ENCODE measurements around the gene PRAMEF11.
"Not testable (repeated sequence)": the region's sequence is repeated elsewhere in the genome, so short reads cannot be mapped to it uniquely, and the experiment has no call there.

DNA sequence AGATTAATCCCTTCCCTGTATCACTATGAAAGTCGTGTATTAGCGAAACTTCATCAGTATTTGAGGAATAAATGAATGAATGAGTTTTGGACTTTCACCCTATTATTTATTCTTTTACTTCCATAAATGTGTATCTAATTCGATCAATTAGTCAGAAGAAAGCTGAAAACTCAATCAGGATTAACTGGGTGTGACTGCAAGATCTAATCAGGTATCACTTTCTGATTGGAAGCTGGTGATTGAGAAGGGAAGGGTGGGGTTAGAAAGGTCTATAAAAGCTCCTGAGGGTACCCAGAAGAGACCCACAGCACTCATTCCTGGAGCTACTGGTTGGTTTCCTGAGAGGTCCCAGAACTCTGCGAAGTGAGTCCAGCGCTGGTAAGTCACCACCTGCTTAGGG, 40.1 kb downstream of the PRAMEF11 start, which contains the start of gene PRAMEF1:
- TF ChIP-seq, protein P1, sequence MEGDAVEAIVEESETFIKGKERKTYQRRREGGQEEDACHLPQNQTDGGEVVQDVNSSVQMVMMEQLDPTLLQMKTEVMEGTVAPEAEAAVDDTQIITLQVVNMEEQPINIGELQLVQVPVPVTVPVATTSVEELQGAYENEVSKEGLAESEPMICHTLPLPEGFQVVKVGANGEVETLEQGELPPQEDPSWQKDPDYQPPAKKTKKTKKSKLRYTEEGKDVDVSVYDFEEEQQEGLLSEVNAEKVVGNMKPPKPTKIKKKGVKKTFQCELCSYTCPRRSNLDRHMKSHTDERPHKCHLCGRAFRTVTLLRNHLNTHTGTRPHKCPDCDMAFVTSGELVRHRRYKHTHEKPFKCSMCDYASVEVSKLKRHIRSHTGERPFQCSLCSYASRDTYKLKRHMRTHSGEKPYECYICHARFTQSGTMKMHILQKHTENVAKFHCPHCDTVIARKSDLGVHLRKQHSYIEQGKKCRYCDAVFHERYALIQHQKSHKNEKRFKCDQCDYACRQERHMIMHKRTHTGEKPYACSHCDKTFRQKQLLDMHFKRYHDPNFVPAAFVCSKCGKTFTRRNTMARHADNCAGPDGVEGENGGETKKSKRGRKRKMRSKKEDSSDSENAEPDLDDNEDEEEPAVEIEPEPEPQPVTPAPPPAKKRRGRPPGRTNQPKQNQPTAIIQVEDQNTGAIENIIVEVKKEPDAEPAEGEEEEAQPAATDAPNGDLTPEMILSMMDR (IDR thresholded peaks at IDR 0.05): not testable (repeated sequence)
- not testable (repeated sequence) for TF ChIP-seq POLR2A (IDR thresholded peaks at IDR 0.05); POLR2AphosphoS5 (IDR thresholded peaks at IDR 0.05); EP300 (IDR thresholded peaks at IDR 0.05; ENCODE audit: low read depth)
